K562 (cell line): ENCODE measurements around the gene TXNIP. TPM values are rescaled to one million over a fixed set of nuclear protein-coding genes. Genes with fewer than 3 reads are reported as not detected.

Experiments
- ATAC-seq: fragments of 200-7000 bp; cut with Tn5 transposase; 3 replicates; pipeline ENCODE4 v1.9.1; 2020; ENCODE audit warnings: moderate library complexity
- BruUV-seq: library from RNA; stranded (reverse); fragments of 400-500 nt; replicated peaks from 2 replicates; lab custom pipeline; 2021; lab: Mats Ljungman, UMichigan
- CTCF ChIA-PET: fragments of 300-600 bp; formaldehyde crosslinking; extraction: SDS; loops from one replicate; lab custom pipeline; 2021; ENCODE audit warnings: low intra/inter-chr PET ratio; lab: Yijun Ruan, JAX
- POLR2A ChIA-PET: fragments of 300-600, 350-650 bp; sonication (Branson Sonifier 250); formaldehyde crosslinking; extraction: SDS; loops from one replicate; lab custom pipeline; 2021; ENCODE audit warnings: antibody characterized with exemption, inconsistent platforms; lab: Yijun Ruan, JAX
- DNase-seq, 4 experiments: peaks; one replicate each; pipeline versions ENCODE4 v3.0.0 to v3.0.0-alpha.2; 2011 to 2018; ENCODE audit warnings: low spot score in 3 of 4, mixed read lengths in 3 of 4; ENCODE audit errors: extremely low read depth in 1 of 4
- FAIRE-seq: peaks from 2 replicates; lab custom pipeline; 2011; peaks lifted over from hg19 to GRCh38; lab: Jason Lieb, UNC
- H2AFZ ChIP-seq: 2 replicates; pipeline ENCODE4 v1.6.0; 2011; ENCODE audit warnings: low read depth, low read length, control low read depth, inconsistent platforms
- H3K27ac ChIP-seq: fragments of 200-600 bp; 3 replicates; pipeline ENCODE4 v1.8.0; 2011; ENCODE audit warnings: low read depth, mild to moderate bottlenecking, control low read depth, inconsistent platforms, low read length, moderate library complexity, mixed read lengths; ENCODE audit errors: extremely low read depth
- H3K27me3 ChIP-seq, 2 experiments: fragments of 300-600 bp in 1 of 2; 2 replicates in 1 of 2; 3 replicates in 1 of 2; pipeline versions ENCODE4 v1.6.0 to v1.8.0; 2011; ENCODE audit warnings: inconsistent platforms in 2 of 2, low read length in 2 of 2, mild to moderate bottlenecking in 1 of 2, mixed read lengths in 1 of 2, moderate library complexity in 1 of 2; ENCODE audit not compliant: control insufficient read depth in 2 of 2, insufficient read depth in 2 of 2
- H3K36me3 ChIP-seq: fragments of 300-600 bp; 3 replicates; pipeline ENCODE4 v1.8.0; 2011; ENCODE audit warnings: mild to moderate bottlenecking, low read length, inconsistent platforms; ENCODE audit not compliant: control insufficient read depth, insufficient read depth
- H3K4me1 ChIP-seq, 2 experiments: fragments of 200-600 bp in 1 of 2; replicated peaks in 1 of 2; 2 replicates in 1 of 2; 3 replicates in 1 of 2; pipeline versions ENCODE4 v1.5.1 to v1.8.0; 2011; ENCODE audit warnings: inconsistent platforms in 2 of 2, low read length in 2 of 2, mild to moderate bottlenecking in 1 of 2, mixed read lengths in 1 of 2, moderate library complexity in 1 of 2; ENCODE audit not compliant: control insufficient read depth in 2 of 2, insufficient read depth in 2 of 2
- H3K4me2 ChIP-seq: 2 replicates; pipeline ENCODE4 v1.6.1; 2011; ENCODE audit warnings: low read length, control low read depth, inconsistent platforms, mixed read lengths; ENCODE audit not compliant: insufficient read depth
- H3K4me3 ChIP-seq: fragments of 200-600 bp; sonication (generic), shearing (Covaris generic); 2 replicates; pipeline ENCODE4 v1.5.1; 2016; ENCODE audit warnings: control low read depth, inconsistent platforms
- H3K79me2 ChIP-seq: fragments of 200-600 bp; 3 replicates; pipeline ENCODE4 v1.8.0; 2011; ENCODE audit warnings: low read length, inconsistent platforms; ENCODE audit not compliant: control insufficient read depth, insufficient read depth
- H3K9ac ChIP-seq, 2 experiments: 2 replicates each; pipeline versions ENCODE4 v1.6.0 to v1.6.1; 2011; ENCODE audit warnings: low read depth in 2 of 2, low read length in 2 of 2, control low read depth in 1 of 2, inconsistent platforms in 1 of 2, mild to moderate bottlenecking in 1 of 2, mixed read lengths in 1 of 2; ENCODE audit not compliant: insufficient read depth in 1 of 2
- H3K9me1 ChIP-seq: one replicate; pipeline ENCODE4 v1.6.0; 2011; ENCODE audit warnings: inconsistent platforms, mild to moderate bottlenecking, low read length, moderate library complexity; ENCODE audit not compliant: control insufficient read depth, insufficient read depth
- H3K9me3 ChIP-seq: replicated peaks from 2 replicates; pipeline ENCODE4 v1.5.1; 2011; ENCODE audit warnings: low read depth, low read length, inconsistent platforms; ENCODE audit not compliant: control insufficient read depth, insufficient read depth
- H4K20me1 ChIP-seq: replicated peaks from 2 replicates; pipeline ENCODE4 v1.6.1; 2011; ENCODE audit warnings: low read length, inconsistent platforms, mixed read lengths; ENCODE audit not compliant: control insufficient read depth, insufficient read depth
- BMI1 ChIP-seq: fragments of 150-350 bp; IDR thresholded peaks from 2 replicates; pipeline ENCODE4 v1.6.1; 2014; ENCODE audit warnings: low read length
- CTBP1 ChIP-seq: fragments of 450-650 bp; IDR thresholded peaks from 2 replicates; pipeline ENCODE4 v1.6.1; 2016; ENCODE audit warnings: borderline replicate concordance
- LARP7 ChIP-seq: fragments of 450-650 bp; IDR thresholded peaks from 2 replicates; pipeline ENCODE4 v1.6.1; 2016
- PHF20 ChIP-seq: fragments of 450-650 bp; IDR thresholded peaks from 2 replicates; pipeline ENCODE4 v1.6.1; 2018; ENCODE audit not compliant: partially characterized antibody
- PTTG1 ChIP-seq: fragments of 450-650 bp; IDR thresholded peaks from 2 replicates; pipeline ENCODE4 v1.6.1; 2016; ENCODE audit warnings: low read depth, mild to moderate bottlenecking, missing genetic modification characterization, missing compliant biosample characterization
- ZFPM2 ChIP-seq: fragments of 250-450 bp; sonication (Bioruptor Pico); IDR thresholded peaks from 2 replicates; pipeline ENCODE4 v1.5.1; 2022; ENCODE audit warnings: mild to moderate bottlenecking
- ZNF589 ChIP-seq: fragments of 200-800 bp; sonication (Bioruptor generic); IDR thresholded peaks from 2 replicates; pipeline ENCODE4 v1.6.1; 2016; ENCODE audit warnings: low read depth, missing genetic modification characterization, missing compliant biosample characterization
- WGBS: fragments of 100-300 bp; shearing (Covaris generic); methylation state at CpG from one replicate; pipeline ENCODE4 v1.1.6; 2016; ENCODE audit warnings: low coverage, mixed read lengths; ENCODE audit not compliant: insufficient coverage; ENCODE audit errors: missing lambda C conversion rate; 5-methylcytosine and 5-hydroxymethylcytosine counted together
- in situ Hi-C: fragments of 300-500 bp; cut with MboI; formaldehyde crosslinking; loops from 4 replicates; pipeline ENCODE4 v1.15.0; 2018; ENCODE audit warnings: inconsistent platforms, mixed read lengths
- intact Hi-C: fragments of 100-400 bp; cut with micrococcal nuclease; formaldehyde crosslinking; loops from 2 replicates; pipeline ENCODE4 v1.14.2; 2022
- polyA plus RNA-seq, 8 experiments: library from polyadenylated mRNA; depleted of rRNA in 4 of 8; stranded (reverse) in 5 of 8; unstranded in 3 of 8; fragments of >200 nt; fragmentation: Nextera tagmentation in 2 of 8; fragmentation: Illumina TruSeq in 1 of 8; extraction: Ambion mirVana in 2 of 8; extraction: Trizol in 1 of 8; gene quantifications; 2 replicates each; pipeline versions ENCODE4 v1.2.1 to v1.2.3, GENCODE V29; 2011 to 2014; ENCODE audit warnings: inconsistent platforms in 1 of 8, missing spikeins in 1 of 8
- total RNA-seq, 7 experiments: library from RNA; depleted of rRNA in 6 of 7; stranded (reverse); fragments of >200 nt in 6 of 7; fragmentation: Illumina TruSeq in 2 of 7; extraction: Trizol in 2 of 7; gene quantifications; 2 replicates each; pipeline versions ENCODE4 v1.2.1 to v1.2.3, GENCODE V29; 2011 to 2021; ENCODE audit warnings: low replicate concordance in 1 of 7
- TF ChIP-seq, protein P1 (sequence below): sonication (generic); IDR thresholded peaks from 2 replicates; pipeline ENCODE4 v1.6.1; 2016
- TF ChIP-seq, protein P2 (sequence below), 2 experiments: fragments of 450-650 bp; IDR thresholded peaks; 2 replicates each; pipeline ENCODE4 v1.6.1; 2016; ENCODE audit warnings: mild to moderate bottlenecking in 2 of 2, borderline replicate concordance in 1 of 2, low read depth in 1 of 2, moderate library complexity in 1 of 2

TXNIP gene
- total and polyA plus RNA-seq, 9 of the 15 experiments (the other 6 are each of a cell fraction or from before 2014, with no cell fraction given), result 120 to 499 (median 257) TPM

DNA sequence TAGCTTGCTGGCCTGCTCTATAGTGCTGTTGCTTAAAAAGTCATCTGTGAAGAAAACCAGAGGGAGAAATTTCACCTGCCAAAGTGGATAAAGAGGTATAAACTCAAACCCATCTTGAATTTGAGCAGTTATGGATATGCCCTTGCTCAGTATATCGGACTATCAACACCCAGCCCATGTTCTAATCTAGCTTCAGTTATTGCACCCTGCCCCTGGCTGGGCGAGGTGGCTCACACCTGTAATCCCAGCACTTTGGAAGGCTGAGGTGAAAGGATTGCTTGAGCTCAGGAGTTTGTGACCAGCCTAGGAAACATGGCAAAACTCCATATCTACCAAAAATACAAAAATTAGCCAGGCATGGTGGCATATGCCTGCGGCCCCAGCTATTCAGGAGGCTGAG lies 51.8 kb downstream of the TXNIP start:
- peaks cover 18% of the 10 kb centered on the region; the same call in 1 of the 3 replicates for H3K36me3 ChIP-seq
- ChIA-PET POLR2A (interaction anchor here (1.4 to 1.9 kb wide), 2 partner anchors 13 to 17 kb away, joined by 4 to 6 read pairs; partner anchors contain the start of genes LIX1L and RBM8A), CTCF (no interaction called here)
- H3K27me3 ChIP-seq, result no peaks in the 10 kb centered on the region
- no peaks in the 10 kb centered on the region for H4K20me1 ChIP-seq
- TF ChIP-seq PHF20, result no peak
- no peak for TF ChIP-seq BMI1
- no peak for TF ChIP-seq ZNF589 (CRISPR knock-in tag)
- TF ChIP-seq, protein P1, sequence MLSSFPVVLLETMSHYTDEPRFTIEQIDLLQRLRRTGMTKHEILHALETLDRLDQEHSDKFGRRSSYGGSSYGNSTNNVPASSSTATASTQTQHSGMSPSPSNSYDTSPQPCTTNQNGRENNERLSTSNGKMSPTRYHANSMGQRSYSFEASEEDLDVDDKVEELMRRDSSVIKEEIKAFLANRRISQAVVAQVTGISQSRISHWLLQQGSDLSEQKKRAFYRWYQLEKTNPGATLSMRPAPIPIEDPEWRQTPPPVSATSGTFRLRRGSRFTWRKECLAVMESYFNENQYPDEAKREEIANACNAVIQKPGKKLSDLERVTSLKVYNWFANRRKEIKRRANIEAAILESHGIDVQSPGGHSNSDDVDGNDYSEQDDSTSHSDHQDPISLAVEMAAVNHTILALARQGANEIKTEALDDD, result no peak
- TF ChIP-seq CTBP1, result no peak
- no peak for TF ChIP-seq LARP7
- TF ChIP-seq, protein P2, sequence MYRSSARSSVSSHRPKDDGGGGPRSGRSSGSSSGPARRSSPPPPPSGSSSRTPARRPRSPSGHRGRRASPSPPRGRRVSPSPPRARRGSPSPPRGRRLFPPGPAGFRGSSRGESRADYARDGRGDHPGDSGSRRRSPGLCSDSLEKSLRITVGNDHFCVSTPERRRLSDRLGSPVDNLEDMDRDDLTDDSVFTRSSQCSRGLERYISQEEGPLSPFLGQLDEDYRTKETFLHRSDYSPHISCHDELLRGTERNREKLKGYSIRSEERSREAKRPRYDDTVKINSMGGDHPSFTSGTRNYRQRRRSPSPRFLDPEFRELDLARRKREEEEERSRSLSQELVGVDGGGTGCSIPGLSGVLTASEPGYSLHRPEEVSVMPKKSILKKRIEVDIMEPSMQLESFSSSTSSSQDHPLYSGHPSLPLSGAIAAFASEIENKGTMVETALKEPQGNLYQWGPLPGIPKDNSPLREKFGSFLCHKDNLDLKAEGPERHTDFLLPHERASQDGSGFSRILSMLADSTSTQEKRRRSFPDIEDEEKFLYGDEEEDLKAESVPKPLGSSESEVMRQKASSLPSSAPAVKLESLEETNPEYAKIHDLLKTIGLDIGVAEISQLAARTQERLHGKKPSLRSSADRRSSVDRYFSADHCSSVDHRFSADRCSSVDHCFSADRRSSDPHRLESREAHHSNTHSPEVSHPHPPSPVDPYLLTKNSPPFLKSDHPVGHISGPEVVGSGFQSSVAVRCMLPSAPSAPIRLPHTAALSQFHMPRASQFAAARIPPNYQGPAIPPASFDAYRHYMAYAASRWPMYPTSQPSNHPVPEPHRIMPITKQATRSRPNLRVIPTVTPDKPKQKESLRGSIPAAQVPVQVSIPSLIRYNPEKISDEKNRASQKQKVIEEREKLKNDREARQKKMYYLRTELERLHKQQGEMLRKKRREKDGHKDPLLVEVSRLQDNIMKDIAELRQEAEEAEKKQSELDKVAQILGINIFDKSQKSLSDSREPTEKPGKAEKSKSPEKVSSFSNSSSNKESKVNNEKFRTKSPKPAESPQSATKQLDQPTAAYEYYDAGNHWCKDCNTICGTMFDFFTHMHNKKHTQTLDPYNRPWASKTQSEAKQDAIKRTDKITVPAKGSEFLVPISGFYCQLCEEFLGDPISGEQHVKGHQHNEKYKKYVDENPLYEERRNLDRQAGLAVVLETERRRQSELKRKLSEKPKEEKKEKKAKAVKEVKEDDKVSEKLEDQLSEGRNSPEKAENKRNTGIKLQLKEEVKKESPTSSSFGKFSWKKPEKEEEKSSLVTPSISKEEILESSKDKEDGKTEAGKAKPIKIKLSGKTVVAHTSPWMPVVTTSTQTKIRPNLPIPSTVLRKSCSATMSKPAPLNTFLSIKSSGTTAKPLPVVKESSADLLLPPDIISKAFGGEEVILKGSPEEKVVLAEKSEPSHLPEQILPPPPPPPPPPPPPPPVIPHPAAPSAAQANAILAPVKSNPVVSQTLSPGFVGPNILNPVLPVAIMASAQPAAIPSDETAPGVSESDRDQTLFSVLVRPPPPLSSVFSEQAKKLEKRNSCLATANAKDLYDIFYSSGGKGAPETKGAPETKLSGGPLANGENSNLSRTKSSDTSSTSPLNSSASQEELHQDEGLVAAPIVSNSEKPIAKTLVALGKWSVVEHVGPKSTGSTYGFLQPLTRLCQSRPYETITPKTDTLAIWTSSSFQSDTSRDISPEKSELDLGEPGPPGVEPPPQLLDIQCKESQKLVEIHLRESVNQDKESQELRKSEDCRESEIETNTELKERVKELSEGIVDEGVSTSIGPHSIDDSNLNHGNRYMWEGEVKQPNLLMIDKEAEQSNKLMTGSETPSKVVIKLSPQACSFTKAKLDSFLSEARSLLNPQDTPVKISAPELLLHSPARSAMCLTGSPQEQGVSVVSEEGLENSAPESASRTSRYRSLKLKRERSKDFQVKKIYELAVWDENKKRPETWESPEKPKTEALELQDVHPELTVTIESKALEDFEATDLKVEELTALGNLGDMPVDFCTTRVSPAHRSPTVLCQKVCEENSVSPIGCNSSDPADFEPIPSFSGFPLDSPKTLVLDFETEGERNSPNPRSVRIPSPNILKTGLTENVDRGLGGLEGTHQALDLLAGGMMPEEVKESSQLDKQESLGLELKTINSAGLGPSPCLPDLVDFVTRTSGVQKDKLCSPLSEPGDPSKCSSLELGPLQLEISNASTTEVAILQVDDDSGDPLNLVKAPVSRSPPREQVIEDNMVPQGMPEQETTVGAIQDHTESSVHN (IDR thresholded peaks at IDR 0.05; ENCODE audit: borderline replicate concordance in 1 of 2, low read depth in 1 of 2), result no peak
- no peak for TF ChIP-seq PTTG1 (tag)
- no peak for TF ChIP-seq ZFPM2 (CRISPR knock-in tag)
- H3K9me1 ChIP-seq, result no peaks in the 10 kb centered on the region
- H3K4me3 ChIP-seq, result no peak overlapping the region
- no peak for DNase-seq
- no peak overlapping the region for H3K9ac ChIP-seq
- no peaks in the 10 kb centered on the region for H3K9me3 ChIP-seq
- no peak for ATAC-seq
- H3K27ac ChIP-seq, result no peak overlapping the region
- WGBS, result 85% methylated on average over 3 of the region's 3 CpGs
- intact Hi-C loops (no loop called here), in situ Hi-C loops (no loop called here)
- H3K4me2 ChIP-seq, result no peak overlapping the region
- no peaks in the 10 kb centered on the region for H3K4me1 ChIP-seq
- H2AFZ ChIP-seq, result no peak overlapping the region
- no peak for FAIRE-seq
- BruUV-seq, result no TSS peak
- no peaks in the 10 kb centered on the region for H3K79me2 ChIP-seq
